Osteoblast (primary cell): ENCODE measurements around the gene GGT1. TPM values are rescaled to one million over a fixed set of nuclear protein-coding genes. Genes with fewer than 3 reads are reported as not detected.
A peak's percentile ranks its signal among the peaks of the same experiment; 100 is the strongest.
"Not testable (repeated sequence)": the region's sequence is repeated elsewhere in the genome, so short reads cannot be mapped to it uniquely, and the experiment has no call there.

Experiments used
- DNase-seq: peaks from one replicate; pipeline ENCODE4 v3.0.0; 2011; ENCODE audit warnings: low spot score, mixed read lengths; ENCODE audit not compliant: insufficient read length; ENCODE audit errors: missing footprints
- H2AFZ ChIP-seq: 2 replicates; pipeline ENCODE4 v1.6.0; 2011; ENCODE audit warnings: mild to moderate bottlenecking, low read length
- H3K27ac ChIP-seq: 2 replicates; pipeline ENCODE4 v1.5.1; 2011; ENCODE audit warnings: mild to moderate bottlenecking, low read depth, low read length, moderate library complexity
- H3K27me3 ChIP-seq: 2 replicates; pipeline ENCODE4 v1.6.0; 2012; ENCODE audit warnings: mild to moderate bottlenecking, control low read depth, inconsistent platforms, low read length, moderate library complexity; ENCODE audit not compliant: insufficient read depth
- H3K36me3 ChIP-seq: 2 replicates; pipeline ENCODE4 v1.5.1; 2011; ENCODE audit warnings: mild to moderate bottlenecking, low read length, control low read depth, moderate library complexity; ENCODE audit not compliant: insufficient read depth
- H3K4me1 ChIP-seq: 2 replicates; pipeline ENCODE4 v1.5.1; 2011; ENCODE audit warnings: mild to moderate bottlenecking, low read length, control low read depth, moderate library complexity; ENCODE audit not compliant: insufficient read depth
- H3K4me2 ChIP-seq: 2 replicates; pipeline ENCODE4 v1.6.0; 2011; ENCODE audit warnings: mild to moderate bottlenecking, low read length; ENCODE audit not compliant: insufficient read depth
- H3K4me3 ChIP-seq: fragments of 200-600 bp; sonication (generic); 3 replicates; pipeline ENCODE4 v1.5.1; 2012; ENCODE audit warnings: mild to moderate bottlenecking, low read length, inconsistent platforms; ENCODE audit not compliant: insufficient read depth
- H3K79me2 ChIP-seq: 2 replicates; pipeline ENCODE4 v1.6.0; 2012; ENCODE audit warnings: mild to moderate bottlenecking, low read length, control low read depth, inconsistent platforms; ENCODE audit not compliant: insufficient read depth
- H3K9me3 ChIP-seq: 2 replicates; pipeline ENCODE4 v1.5.1; 2011; ENCODE audit warnings: low read depth, low read length, control low read depth
- H4K20me1 ChIP-seq: 2 replicates; pipeline ENCODE4 v1.6.0; 2012; ENCODE audit warnings: mild to moderate bottlenecking, low read length, control low read depth; ENCODE audit not compliant: insufficient read depth
- CTCF ChIP-seq: IDR thresholded peaks from 2 replicates; pipeline ENCODE4 v1.5.1; 2011; ENCODE audit warnings: mild to moderate bottlenecking, low read depth, low read length, moderate library complexity; ENCODE audit errors: extremely low read depth
- total RNA-seq: library from RNA; depleted of rRNA; stranded (reverse); fragments of >200 nt; gene quantifications from 2 replicates; pipeline ENCODE4 v1.2.3, GENCODE V29; 2012

GGT1 gene
- total RNA-seq, 1 donor = 0.36 TPM

DNA sequence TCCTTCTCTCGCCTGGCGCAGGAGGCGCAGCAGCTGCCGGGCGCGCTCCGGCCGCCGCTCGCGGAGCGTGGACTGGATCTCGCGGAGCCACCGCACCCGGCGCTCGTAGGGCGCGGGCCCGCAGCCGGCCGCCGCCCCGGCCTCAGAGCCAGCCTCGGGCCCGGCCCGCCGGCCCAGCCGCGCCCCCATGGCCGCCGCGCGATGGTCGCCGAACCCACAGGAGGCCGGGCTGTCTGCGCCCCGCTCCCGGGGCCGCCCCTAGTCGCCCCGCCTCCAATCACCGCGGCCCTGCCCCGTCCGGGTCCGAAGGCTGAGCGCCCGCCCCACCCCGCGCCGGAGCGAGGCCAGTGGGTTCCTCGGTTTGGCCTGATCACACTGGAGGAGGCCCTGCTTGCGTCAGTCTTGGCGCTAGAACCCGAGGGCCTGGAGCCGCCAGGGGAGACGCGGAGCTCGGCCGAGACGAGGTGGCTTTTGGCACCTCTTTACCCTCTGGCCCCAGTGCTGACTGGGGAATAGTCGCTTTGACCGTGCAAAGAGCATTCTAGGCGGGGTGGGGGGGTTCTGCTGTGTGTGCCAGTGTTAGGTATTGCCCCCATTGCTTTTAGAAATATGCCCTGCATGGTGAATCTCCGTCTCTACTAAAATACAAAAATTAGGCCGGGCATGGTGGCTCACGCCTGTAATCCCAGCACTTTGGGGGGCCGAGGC is 10.0 kb upstream of the GGT1 start, which contains the start of gene LRRC75B:
Gene LRRC75B (minus strand): TSS at position 223 of the 708 bp plus-strand sequence. CDS start 34 bp downstream, at position 189.
- Histone ChIP-seq H3K27me3 (no peaks in the 10 kb centered on the region), H3K27ac (peak within 1 kb of the TSS; percentile 48), H3K4me1 (peaks cover 7% of the 10 kb centered on the region), H3K4me2 (peak within 1 kb of the TSS; percentile 84), H3K4me3 (peak within 1 kb of the TSS; percentile 77), H4K20me1 (no peaks in the 10 kb centered on the region), H3K9me3 (no peaks in the 10 kb centered on the region), H2AFZ (peak within 1 kb of the TSS; percentile 93), H3K36me3 (no peaks in the 10 kb centered on the region), H3K79me2 (no peaks in the 10 kb centered on the region)
- DNase-seq = peak; percentile 100
- TF ChIP-seq CTCF = no peak

GRCh38 chr22:24593559-24593835 is 9.5 kb upstream of the GGT1 start:
- Histone ChIP-seq H3K27ac (peak overlapping the region; percentile 48), H2AFZ (peak overlapping the region; percentile 93), H3K4me3 (peak overlapping the region; percentile 77), H3K4me2 (peak overlapping the region; percentile 84)
- not testable (repeated sequence) for DNase-seq, H3K9me3 ChIP-seq, H3K27me3 ChIP-seq, H4K20me1 ChIP-seq, H3K36me3 ChIP-seq, H3K4me1 ChIP-seq, H3K79me2 ChIP-seq

DNA sequence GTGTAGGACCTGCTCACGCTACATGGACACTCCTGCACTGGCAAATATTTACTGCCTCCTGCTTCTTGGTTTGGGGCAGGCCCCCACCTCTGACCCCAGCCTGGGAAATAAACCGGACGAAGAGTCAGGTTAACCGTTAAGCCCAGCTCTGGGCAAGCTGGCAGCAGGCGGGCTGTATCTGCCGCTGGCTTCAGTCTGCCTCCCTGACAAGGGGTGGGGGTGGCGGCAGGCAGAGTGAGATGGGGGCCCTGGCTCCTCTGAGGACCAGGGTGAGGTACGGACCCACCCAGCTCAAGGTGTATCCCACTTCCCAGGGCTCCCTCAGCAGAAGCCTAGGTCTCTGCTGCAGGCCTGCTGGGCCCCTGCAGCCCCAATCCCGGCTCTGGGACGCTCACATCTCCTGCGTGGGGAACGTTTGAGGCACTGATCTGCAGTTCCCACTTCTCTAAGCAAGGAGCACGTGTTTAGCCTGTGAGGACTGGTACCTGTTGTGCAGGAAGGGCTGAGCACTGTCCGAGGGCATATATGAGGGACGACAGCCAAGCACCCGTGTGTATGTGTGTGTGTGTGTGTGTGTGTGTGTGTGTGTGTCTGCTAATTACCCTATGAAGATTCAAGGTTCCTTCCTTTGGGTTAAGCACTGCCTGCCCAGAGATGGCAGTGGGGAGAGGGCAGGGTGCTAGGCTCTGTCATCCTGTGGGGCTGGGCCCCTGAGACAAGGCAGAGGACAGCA is 9.0 kb upstream of the GGT1 start:
- Histone ChIP-seq H3K4me2 (no peak overlapping the region), H3K27me3 (no peaks in the 10 kb centered on the region), H3K9me3 (no peaks in the 10 kb centered on the region), H4K20me1 (no peaks in the 10 kb centered on the region), H3K27ac (no peak overlapping the region), H2AFZ (no peak overlapping the region), H3K36me3 (no peaks in the 10 kb centered on the region), H3K4me3 (no peak overlapping the region), H3K4me1 (peaks cover 7% of the 10 kb centered on the region), H3K79me2 (no peaks in the 10 kb centered on the region)
- no peak for TF ChIP-seq CTCF
- peak; percentile 81 for DNase-seq

- peak; percentile 54 for DNase-seq
- H3K4me3 ChIP-seq = no peak overlapping the region
These were observed 8.3 kb upstream of the GGT1 start for GRCh38 chr22:24594569-24595120.

More at GRCh38 chr22:24594569-24595120, 8.3 kb upstream of the GGT1 start:
- H3K27me3 ChIP-seq = no peaks in the 10 kb centered on the region
- no peaks in the 10 kb centered on the region for H3K36me3 ChIP-seq
- no peaks in the 10 kb centered on the region for H3K79me2 ChIP-seq
- H3K9me3 ChIP-seq = no peaks in the 10 kb centered on the region
- no peak overlapping the region for H3K27ac ChIP-seq
- no peak overlapping the region for H3K4me2 ChIP-seq
- peaks cover 7% of the 10 kb centered on the region for H3K4me1 ChIP-seq
- TF ChIP-seq CTCF = no peak
- H4K20me1 ChIP-seq = no peaks in the 10 kb centered on the region
- no peak overlapping the region for H2AFZ ChIP-seq
